WTC11 (cell line): ENCODE results near the gene ACVR2A. TPM values are rescaled to one million over a fixed set of nuclear protein-coding genes. Genes with fewer than 3 reads are reported as not detected.

Source experiments
- ATAC-seq: fragments of 200-7000 bp; cut with Tn5 transposase; 2 replicates; pipeline ENCODE4 v1.10.0; 2021; ENCODE audit warnings: mild to moderate bottlenecking, moderate library complexity
- CTCF ChIA-PET: fragments of 300-600 bp; sonication (Branson Sonifier 250); formaldehyde crosslinking; loops from one replicate; lab custom pipeline; 2021; ENCODE audit warnings: antibody characterized with exemption; lab: Charles Lee
- POLR2A ChIA-PET: fragments of 350-600 bp; sonication (Branson Sonifier 250); formaldehyde crosslinking; loops from one replicate; lab custom pipeline; 2021; ENCODE audit warnings: antibody characterized with exemption; lab: Charles Lee
- DNase-seq: peaks from one replicate; pipeline ENCODE4 v3.0.0; 2021; ENCODE audit warnings: low spot score
- H3K27ac Mint-ChIP-seq: 2 replicates; pipeline ENCODE4 v1.8.0; 2021; ENCODE audit warnings: mixed read lengths
- H3K27me3 Mint-ChIP-seq: 2 replicates; pipeline ENCODE4 v1.8.0; 2021; ENCODE audit warnings: low read depth, mild to moderate bottlenecking, moderate library complexity, mixed read lengths
- H3K36me3 Mint-ChIP-seq: 2 replicates; pipeline ENCODE4 v1.8.0; 2021; ENCODE audit warnings: mixed read lengths
- H3K4me1 Mint-ChIP-seq: 2 replicates; pipeline ENCODE4 v1.8.0; 2022; ENCODE audit warnings: mixed read lengths
- H3K4me3 Mint-ChIP-seq: 2 replicates; pipeline ENCODE4 v1.8.0; 2021; ENCODE audit warnings: mild to moderate bottlenecking, moderate library complexity, mixed read lengths
- H3K9me3 Mint-ChIP-seq: 2 replicates; pipeline ENCODE4 v1.8.0; 2021; ENCODE audit warnings: mixed read lengths
- CBFB ChIP-seq: sonication (generic); formaldehyde crosslinking; IDR thresholded peaks from 2 replicates; pipeline ENCODE4 v1.8.1; 2022; ENCODE audit warnings: mild to moderate bottlenecking, low read depth, missing genetic modification reagents
- CREB1 ChIP-seq: sonication (generic); formaldehyde crosslinking; IDR thresholded peaks from 2 replicates; pipeline ENCODE4 v1.8.0; 2023; ENCODE audit warnings: mild to moderate bottlenecking, missing genetic modification reagents
- EMX1 ChIP-seq: fragments of 250-450 bp; sonication (Bioruptor Pico); IDR thresholded peaks from 2 replicates; pipeline ENCODE4 v1.8.0; 2021; ENCODE audit warnings: mild to moderate bottlenecking
- HMGA2 ChIP-seq: fragments of 250-450 bp; sonication (Bioruptor Pico); IDR thresholded peaks from 2 replicates; pipeline ENCODE4 v1.4.0; 2021; ENCODE audit warnings: mild to moderate bottlenecking, moderate library complexity
- JAZF1 ChIP-seq: fragments of 250-450 bp; sonication (Bioruptor Pico); IDR thresholded peaks from 2 replicates; pipeline ENCODE4 v1.9.0; 2021; ENCODE audit warnings: moderate library complexity, mild to moderate bottlenecking, inconsistent platforms
- MYBL2 ChIP-seq: sonication (generic); formaldehyde crosslinking; IDR thresholded peaks from 2 replicates; pipeline ENCODE4 v1.8.1; 2023; ENCODE audit warnings: mild to moderate bottlenecking, moderate library complexity, missing genetic modification reagents
- NR1H2 ChIP-seq: sonication (generic); formaldehyde crosslinking; IDR thresholded peaks from 2 replicates; pipeline ENCODE4 v1.9.0; 2021; ENCODE audit warnings: mild to moderate bottlenecking, moderate library complexity, missing genetic modification reagents
- OVOL2 ChIP-seq: fragments of 250-450 bp; sonication (Bioruptor Pico); IDR thresholded peaks from 2 replicates; pipeline ENCODE4 v1.9.0; 2021; ENCODE audit warnings: mild to moderate bottlenecking, borderline replicate concordance
- SOX15 ChIP-seq: fragments of 250-450 bp; sonication (Bioruptor Pico); IDR thresholded peaks from 2 replicates; pipeline ENCODE4 v1.9.0; 2021; ENCODE audit warnings: mild to moderate bottlenecking
- TEAD1 ChIP-seq: sonication (generic); formaldehyde crosslinking; IDR thresholded peaks from 2 replicates; pipeline ENCODE4 v1.8.0; 2022; ENCODE audit warnings: mild to moderate bottlenecking, missing genetic modification reagents
- TP53 ChIP-seq: sonication (generic); formaldehyde crosslinking; IDR thresholded peaks from 2 replicates; pipeline ENCODE4 v1.8.1; 2023; ENCODE audit warnings: mild to moderate bottlenecking, missing genetic modification reagents
- ZNF219 ChIP-seq: sonication (generic); formaldehyde crosslinking; IDR thresholded peaks from 2 replicates; pipeline ENCODE4 v1.8.0; 2023; ENCODE audit warnings: missing genetic modification reagents, mild to moderate bottlenecking, borderline replicate concordance
- total RNA-seq: library from RNA; stranded (reverse); gene quantifications from 3 replicates; pipeline ENCODE4 v1.2.3, GENCODE V29; 2021
- TF ChIP-seq, protein P1 (sequence below): fragments of 250-450 bp; sonication (Bioruptor Pico); conservative IDR thresholded peaks from 2 replicates; pipeline ENCODE4 v1.9.0; 2021; ENCODE audit warnings: mild to moderate bottlenecking
- TF ChIP-seq, protein P2 (sequence below): sonication (generic); formaldehyde crosslinking; IDR thresholded peaks from 2 replicates; pipeline ENCODE4 v1.8.1; 2023; ENCODE audit warnings: mild to moderate bottlenecking, missing genetic modification reagents, moderate library complexity
- TF ChIP-seq, protein P3 (sequence below): sonication (generic); formaldehyde crosslinking; IDR thresholded peaks from 2 replicates; pipeline ENCODE4 v1.8.1; 2022; ENCODE audit warnings: missing genetic modification reagents, borderline replicate concordance
- TF ChIP-seq, protein P4 (sequence below): sonication (generic); formaldehyde crosslinking; IDR thresholded peaks from 2 replicates; pipeline ENCODE4 v1.8.0; 2022; ENCODE audit warnings: missing genetic modification reagents
- TF ChIP-seq, protein P5 (sequence below): fragments of 250-450 bp; sonication (Bioruptor Pico); IDR thresholded peaks from 2 replicates; pipeline ENCODE4 v1.9.0; 2021; ENCODE audit warnings: mild to moderate bottlenecking, borderline replicate concordance
- TF ChIP-seq, protein P6 (sequence below): sonication (generic); formaldehyde crosslinking; conservative IDR thresholded peaks from 2 replicates; pipeline ENCODE4 v1.8.1; 2022; ENCODE audit warnings: mild to moderate bottlenecking, missing genetic modification reagents

ACVR2A gene
- total RNA-seq, 1 experiment from 2014 or later = 11.7 TPM

DNA sequence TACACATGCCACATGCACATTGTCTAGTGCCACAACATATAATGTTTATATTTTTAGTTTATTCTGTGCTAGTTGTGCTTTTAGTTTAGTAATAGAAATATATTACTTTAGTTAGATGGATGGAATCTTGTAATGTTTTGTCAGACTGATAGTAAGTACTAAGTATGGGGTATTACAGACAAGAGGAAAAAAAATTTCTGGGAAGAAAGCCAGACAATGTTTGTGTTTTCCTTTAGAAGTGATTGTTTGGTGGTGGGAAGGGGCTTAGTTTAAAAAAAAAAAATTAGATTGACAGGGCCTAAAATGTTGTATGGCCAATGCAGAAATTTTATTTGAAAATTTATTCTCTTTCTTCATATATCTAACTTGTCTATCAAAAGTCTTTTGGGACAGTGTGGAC lies 37.8 kb downstream of the ACVR2A start:
- H3K36me3 Mint-ChIP-seq = no peaks in the 10 kb centered on the region
- H3K4me1 Mint-ChIP-seq = peaks cover 43% of the 10 kb centered on the region
- TF ChIP-seq HMGA2 (CRISPR knock-in tag) = no peak
- TF ChIP-seq, protein P1, sequence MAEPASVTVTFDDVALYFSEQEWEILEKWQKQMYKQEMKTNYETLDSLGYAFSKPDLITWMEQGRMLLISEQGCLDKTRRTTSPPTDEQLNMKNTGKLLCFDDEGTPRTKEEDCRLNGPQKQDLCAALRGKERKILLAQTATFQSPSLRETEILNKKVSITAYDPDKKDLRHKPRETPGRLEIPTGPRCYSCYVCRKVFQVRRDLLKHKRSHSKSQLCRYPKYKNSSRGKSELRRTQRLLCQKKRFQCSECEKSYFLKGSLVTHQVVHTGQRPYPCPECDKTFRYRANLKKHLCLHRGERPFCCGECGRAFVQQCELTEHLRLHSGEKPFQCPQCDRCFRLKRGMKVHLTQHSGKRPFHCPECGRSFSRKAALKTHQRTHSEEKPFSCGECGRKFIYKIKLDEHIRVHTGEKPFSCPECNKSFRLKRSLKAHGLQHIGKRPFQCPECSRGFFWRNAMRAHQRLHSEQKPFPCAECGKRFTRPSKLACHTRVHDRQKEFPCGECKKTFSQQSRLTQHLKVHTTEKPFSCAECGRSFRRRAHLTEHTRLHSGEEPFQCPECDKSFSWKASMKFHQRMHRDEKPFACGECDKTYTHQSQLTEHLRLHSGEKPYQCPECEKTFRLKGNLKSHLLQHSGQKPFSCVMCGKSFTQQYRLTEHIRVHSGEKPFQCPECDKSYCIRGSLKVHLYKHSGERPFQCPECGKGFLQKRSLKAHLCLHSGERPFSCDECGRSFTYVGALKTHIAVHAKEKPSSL (CRISPR knock-in tag) = no peak
- TF ChIP-seq, protein P2, sequence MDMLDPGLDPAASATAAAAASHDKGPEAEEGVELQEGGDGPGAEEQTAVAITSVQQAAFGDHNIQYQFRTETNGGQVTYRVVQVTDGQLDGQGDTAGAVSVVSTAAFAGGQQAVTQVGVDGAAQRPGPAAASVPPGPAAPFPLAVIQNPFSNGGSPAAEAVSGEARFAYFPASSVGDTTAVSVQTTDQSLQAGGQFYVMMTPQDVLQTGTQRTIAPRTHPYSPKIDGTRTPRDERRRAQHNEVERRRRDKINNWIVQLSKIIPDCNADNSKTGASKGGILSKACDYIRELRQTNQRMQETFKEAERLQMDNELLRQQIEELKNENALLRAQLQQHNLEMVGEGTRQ (CRISPR knock-in tag) = no peak
- TF ChIP-seq TP53 = no peak
- no peak for TF ChIP-seq CBFB (CRISPR knock-in tag)
- TF ChIP-seq, protein P3, sequence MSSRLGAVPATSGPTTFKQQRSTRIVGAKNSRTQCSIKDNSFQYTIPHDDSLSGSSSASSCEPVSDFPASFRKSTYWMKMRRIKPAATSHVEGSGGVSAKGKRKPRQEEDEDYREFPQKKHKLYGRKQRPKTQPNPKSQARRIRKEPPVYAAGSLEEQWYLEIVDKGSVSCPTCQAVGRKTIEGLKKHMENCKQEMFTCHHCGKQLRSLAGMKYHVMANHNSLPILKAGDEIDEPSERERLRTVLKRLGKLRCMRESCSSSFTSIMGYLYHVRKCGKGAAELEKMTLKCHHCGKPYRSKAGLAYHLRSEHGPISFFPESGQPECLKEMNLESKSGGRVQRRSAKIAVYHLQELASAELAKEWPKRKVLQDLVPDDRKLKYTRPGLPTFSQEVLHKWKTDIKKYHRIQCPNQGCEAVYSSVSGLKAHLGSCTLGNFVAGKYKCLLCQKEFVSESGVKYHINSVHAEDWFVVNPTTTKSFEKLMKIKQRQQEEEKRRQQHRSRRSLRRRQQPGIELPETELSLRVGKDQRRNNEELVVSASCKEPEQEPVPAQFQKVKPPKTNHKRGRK = no peak
- TF ChIP-seq CREB1 (CRISPR knock-in tag) = no peak
- no peak for TF ChIP-seq TEAD1
- TF ChIP-seq, protein P4, sequence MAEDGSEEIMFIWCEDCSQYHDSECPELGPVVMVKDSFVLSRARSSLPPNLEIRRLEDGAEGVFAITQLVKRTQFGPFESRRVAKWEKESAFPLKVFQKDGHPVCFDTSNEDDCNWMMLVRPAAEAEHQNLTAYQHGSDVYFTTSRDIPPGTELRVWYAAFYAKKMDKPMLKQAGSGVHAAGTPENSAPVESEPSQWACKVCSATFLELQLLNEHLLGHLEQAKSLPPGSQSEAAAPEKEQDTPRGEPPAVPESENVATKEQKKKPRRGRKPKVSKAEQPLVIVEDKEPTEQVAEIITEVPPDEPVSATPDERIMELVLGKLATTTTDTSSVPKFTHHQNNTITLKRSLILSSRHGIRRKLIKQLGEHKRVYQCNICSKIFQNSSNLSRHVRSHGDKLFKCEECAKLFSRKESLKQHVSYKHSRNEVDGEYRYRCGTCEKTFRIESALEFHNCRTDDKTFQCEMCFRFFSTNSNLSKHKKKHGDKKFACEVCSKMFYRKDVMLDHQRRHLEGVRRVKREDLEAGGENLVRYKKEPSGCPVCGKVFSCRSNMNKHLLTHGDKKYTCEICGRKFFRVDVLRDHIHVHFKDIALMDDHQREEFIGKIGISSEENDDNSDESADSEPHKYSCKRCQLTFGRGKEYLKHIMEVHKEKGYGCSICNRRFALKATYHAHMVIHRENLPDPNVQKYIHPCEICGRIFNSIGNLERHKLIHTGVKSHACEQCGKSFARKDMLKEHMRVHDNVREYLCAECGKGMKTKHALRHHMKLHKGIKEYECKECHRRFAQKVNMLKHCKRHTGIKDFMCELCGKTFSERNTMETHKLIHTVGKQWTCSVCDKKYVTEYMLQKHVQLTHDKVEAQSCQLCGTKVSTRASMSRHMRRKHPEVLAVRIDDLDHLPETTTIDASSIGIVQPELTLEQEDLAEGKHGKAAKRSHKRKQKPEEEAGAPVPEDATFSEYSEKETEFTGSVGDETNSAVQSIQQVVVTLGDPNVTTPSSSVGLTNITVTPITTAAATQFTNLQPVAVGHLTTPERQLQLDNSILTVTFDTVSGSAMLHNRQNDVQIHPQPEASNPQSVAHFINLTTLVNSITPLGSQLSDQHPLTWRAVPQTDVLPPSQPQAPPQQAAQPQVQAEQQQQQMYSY (CRISPR knock-in tag) = no peak
- TF ChIP-seq, protein P5, sequence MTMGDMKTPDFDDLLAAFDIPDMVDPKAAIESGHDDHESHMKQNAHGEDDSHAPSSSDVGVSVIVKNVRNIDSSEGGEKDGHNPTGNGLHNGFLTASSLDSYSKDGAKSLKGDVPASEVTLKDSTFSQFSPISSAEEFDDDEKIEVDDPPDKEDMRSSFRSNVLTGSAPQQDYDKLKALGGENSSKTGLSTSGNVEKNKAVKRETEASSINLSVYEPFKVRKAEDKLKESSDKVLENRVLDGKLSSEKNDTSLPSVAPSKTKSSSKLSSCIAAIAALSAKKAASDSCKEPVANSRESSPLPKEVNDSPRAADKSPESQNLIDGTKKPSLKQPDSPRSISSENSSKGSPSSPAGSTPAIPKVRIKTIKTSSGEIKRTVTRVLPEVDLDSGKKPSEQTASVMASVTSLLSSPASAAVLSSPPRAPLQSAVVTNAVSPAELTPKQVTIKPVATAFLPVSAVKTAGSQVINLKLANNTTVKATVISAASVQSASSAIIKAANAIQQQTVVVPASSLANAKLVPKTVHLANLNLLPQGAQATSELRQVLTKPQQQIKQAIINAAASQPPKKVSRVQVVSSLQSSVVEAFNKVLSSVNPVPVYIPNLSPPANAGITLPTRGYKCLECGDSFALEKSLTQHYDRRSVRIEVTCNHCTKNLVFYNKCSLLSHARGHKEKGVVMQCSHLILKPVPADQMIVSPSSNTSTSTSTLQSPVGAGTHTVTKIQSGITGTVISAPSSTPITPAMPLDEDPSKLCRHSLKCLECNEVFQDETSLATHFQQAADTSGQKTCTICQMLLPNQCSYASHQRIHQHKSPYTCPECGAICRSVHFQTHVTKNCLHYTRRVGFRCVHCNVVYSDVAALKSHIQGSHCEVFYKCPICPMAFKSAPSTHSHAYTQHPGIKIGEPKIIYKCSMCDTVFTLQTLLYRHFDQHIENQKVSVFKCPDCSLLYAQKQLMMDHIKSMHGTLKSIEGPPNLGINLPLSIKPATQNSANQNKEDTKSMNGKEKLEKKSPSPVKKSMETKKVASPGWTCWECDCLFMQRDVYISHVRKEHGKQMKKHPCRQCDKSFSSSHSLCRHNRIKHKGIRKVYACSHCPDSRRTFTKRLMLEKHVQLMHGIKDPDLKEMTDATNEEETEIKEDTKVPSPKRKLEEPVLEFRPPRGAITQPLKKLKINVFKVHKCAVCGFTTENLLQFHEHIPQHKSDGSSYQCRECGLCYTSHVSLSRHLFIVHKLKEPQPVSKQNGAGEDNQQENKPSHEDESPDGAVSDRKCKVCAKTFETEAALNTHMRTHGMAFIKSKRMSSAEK = no peak
- no peak for TF ChIP-seq ZNF219 (CRISPR knock-in tag)
- no peak for TF ChIP-seq NR1H2 (CRISPR knock-in tag)
- TF ChIP-seq EMX1 = no peak
- TF ChIP-seq, protein P6, sequence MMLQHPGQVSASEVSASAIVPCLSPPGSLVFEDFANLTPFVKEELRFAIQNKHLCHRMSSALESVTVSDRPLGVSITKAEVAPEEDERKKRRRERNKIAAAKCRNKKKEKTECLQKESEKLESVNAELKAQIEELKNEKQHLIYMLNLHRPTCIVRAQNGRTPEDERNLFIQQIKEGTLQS = no peak
- no peak for TF ChIP-seq OVOL2 (CRISPR knock-in tag)
- no peak for TF ChIP-seq SOX15 (CRISPR knock-in tag)
- no peak for TF ChIP-seq JAZF1 (CRISPR knock-in tag)
- TF ChIP-seq MYBL2 = no peak
- ATAC-seq = no peak
- H3K4me3 Mint-ChIP-seq = no peak overlapping the region
- CTCF ChIA-PET = interaction anchor here (0.6 kb wide), 1 partner anchor 138 kb away, joined by 5 read pairs; the partner anchor contains the start of gene MBD5
- POLR2A ChIA-PET = no interaction called here
- no peaks in the 10 kb centered on the region for H3K27me3 Mint-ChIP-seq
- no peak for DNase-seq
- no peaks in the 10 kb centered on the region for H3K9me3 Mint-ChIP-seq
- H3K27ac Mint-ChIP-seq = no peak overlapping the region
